Keratinocyte (primary cell): ENCODE data around the gene ESYT3.

Experiments
- CTCF ChIP-seq, 3 experiments: IDR thresholded peaks in 1 of 3; conservative IDR thresholded peaks in 1 of 3; optimal IDR thresholded peaks in 1 of 3; 2 replicates in 2 of 3; 3 replicates in 1 of 3; pipeline versions ENCODE3 to v1.5.1; 2011; ENCODE audit warnings: low read length in 3 of 3, mild to moderate bottlenecking in 3 of 3, moderate library complexity in 2 of 3, control low read depth in 1 of 3, inconsistent platforms in 1 of 3; ENCODE audit not compliant: insufficient read depth in 2 of 3; ENCODE audit errors: extremely low read depth in 1 of 3
- EZH2 ChIP-seq: IDR thresholded peaks from one replicate; pipeline ENCODE4 v1.6.1; 2012; ENCODE audit warnings: inconsistent platforms, mild to moderate bottlenecking, low read length, moderate library complexity

GRCh38 chr3:138404121-138404520 lies 30.3 kb upstream of the ESYT3 start:
- TF ChIP-seq EZH2, result no peak
- TF ChIP-seq CTCF (optimal IDR thresholded peaks at IDR 0.05 in 1 of 3, IDR thresholded peaks at IDR 0.05 in 1 of 3, conservative IDR thresholded peaks at IDR 0.05 in 1 of 3; ENCODE audit: extremely low read depth in 1 of 3, insufficient read depth in 2 of 3, low read length in 3 of 3), result no peak
